GM19395 (cell line): ENCODE results near the gene EEF2K.
A peak's percentile ranks its signal among the peaks of the same experiment; 100 is the strongest.
"Not testable (repeated sequence)": the region's sequence is repeated elsewhere in the genome, so short reads cannot be mapped to it uniquely, and the experiment has no call there.

Experiments used
- ATAC-seq: cut with Tn5 transposase; IDR thresholded peaks from one replicate; pipeline ENCODE4 v1.9.1; 2021; ENCODE audit warnings: mild to moderate bottlenecking, moderate library complexity; ENCODE audit not compliant: unreplicated experiment

The EEF2K gene

DNA sequence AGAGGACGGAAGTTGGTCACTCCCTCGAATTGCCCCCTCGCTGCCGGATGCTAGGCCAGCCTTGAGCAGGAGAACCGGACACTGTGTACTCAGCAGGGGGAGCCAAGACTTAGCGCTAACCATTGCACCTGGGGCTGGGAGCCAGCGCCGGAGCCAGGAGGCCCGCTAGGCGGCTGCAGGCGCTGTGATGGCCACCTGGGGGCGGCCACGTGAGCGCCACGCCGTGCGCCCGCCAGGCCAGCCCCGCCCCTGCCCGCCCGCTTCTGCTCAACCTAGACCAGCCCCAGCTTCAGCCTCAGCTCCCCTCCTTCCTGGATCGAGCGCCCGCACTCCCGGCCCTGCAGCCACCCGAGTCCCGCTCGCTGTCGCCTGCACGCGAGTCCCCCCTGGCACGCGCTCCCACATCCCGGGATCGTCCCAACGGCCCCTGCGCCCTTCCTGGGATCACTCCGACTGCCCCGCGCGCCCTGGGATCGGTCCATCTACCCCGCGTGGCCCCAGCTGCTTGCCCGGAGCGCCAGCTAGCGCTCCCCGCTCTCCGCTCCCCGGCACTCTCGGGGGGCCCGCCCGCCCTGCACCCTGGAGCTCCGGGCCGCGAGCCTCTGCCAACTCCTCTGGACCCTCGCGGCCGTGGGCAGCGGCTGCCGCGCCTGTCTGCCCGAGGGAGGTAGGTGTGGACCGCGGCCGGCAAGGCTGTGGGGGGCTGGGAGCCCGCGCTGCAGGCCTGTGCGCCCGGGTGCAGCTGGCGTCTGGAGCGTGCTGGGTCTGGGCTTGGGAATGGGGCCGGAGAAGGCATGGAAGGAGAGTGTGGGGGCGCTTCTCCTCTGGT lies at the start of gene EEF2K:
TSS of gene EEF2K (plus strand) at position 266 of the 829 bp plus-strand sequence. CDS start 19,452 bp downstream, outside the sequence.
- peak; percentile 84 for ATAC-seq

DNA sequence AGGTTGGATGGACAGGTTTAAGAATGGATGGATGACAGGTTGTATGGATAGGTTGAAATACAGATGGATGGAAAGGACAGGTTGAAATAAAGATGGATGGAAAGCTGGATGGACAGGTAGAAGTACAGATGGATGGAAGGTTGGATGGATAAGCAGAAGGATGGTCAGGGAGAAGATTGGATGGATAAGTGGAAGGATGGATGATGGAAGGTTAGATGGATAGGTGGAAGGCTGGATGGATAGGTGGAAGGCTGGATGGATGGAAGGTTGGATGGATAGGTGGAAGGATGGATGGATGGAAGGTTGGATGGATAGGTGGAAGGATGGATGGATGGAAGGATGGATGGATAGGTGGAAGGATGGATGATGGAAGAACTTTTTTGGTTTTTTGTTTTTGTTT lies 44.7 kb upstream of the EEF2K start:
- no peak for ATAC-seq

DNA sequence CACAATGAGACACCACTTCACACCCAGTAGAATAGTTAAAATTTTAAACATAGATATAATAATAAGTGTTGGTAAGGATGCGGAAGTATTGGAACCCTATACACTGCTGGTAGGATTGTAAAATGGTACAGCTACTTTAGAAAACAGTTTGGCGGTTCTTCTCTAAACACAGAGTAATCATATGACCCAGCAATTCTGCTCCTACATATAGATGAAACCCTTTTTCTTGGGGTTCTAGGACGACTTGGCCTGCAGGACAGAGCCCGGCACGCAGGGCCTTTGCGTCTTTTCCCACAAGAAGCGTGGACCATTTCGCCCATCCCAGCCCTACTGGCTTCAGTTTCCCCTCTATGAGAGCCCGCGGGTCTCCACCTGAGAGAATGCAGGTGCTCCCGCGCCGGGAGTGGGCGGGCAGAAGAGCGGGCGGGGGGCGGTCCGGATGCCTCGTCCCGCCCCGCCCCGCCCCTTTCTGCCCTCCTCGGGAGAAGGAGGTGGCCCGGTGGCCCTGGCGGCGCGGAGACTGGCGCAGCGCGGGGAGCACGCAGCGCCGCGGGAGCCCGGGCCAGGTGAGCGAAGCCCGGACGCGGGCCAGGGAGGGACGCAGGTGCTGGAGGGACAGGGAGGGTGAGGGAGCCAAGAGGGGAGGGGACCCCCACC lies 44.0 kb upstream of the EEF2K start, which contains the start of gene SDR42E2:
TSS of gene SDR42E2 (plus strand) at position 508 of the 657 bp plus-strand sequence. CDS start 3,077 bp downstream, outside the sequence.
- no peak for ATAC-seq

DNA sequence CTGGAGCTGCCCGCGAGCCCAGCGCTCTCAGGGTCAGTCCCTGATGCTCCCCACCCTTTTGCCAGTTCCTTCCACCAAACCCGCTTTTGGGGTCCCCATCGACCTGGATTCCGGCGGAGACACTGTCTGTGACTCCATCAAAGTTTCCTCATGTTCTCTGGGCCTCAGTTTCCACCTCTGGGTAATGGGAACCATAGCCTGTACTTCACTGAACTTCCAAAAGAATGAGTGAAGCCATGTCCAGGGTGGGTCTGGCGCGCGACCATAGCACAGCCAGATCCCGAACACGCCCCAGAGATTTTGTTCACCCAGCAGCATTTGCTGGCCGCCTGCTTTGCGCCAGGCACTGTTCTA lies 43.4 kb upstream of the EEF2K start:
- no peak for ATAC-seq

DNA sequence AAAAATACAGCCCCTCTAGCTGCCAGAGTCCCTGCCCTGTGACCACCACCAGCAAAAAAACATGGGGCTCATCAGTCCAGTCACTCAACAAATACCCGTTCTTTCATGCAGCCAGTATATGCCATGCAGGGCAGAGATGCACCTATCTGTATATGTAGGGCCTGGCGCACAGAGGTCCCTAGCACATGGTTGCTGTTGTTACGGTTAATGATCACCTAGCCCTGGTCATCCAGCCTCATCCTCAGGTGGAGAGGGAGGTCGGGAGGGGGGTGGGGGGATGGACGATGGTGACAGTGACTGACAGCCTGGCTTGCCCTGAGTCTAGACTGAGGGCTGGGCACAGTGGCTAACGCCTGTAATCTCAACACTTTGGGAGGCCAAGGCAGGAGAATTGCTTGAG lies 42.3 kb upstream of the EEF2K start:
- ATAC-seq, result no peak

DNA sequence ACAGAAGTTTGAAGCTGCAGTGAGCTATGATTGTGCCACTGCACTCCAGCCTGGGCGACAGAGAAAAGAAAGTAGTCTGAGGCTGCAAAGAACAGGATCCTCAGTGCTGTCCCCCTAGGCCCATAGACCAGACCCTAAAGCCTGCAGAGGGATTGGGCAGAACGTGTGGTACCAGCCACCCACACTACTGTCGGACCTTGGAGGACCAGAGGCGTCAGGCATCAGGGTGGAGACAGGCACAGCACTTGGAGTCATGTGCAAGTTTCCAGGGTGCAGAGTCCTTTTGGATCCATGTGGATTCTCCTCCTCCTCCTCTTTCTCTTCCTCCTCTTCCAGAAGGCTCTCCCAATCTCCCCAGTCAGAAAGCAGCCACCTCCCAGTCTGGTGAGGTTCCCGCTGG lies 41.6 kb upstream of the EEF2K start:
- no peak for ATAC-seq

DNA sequence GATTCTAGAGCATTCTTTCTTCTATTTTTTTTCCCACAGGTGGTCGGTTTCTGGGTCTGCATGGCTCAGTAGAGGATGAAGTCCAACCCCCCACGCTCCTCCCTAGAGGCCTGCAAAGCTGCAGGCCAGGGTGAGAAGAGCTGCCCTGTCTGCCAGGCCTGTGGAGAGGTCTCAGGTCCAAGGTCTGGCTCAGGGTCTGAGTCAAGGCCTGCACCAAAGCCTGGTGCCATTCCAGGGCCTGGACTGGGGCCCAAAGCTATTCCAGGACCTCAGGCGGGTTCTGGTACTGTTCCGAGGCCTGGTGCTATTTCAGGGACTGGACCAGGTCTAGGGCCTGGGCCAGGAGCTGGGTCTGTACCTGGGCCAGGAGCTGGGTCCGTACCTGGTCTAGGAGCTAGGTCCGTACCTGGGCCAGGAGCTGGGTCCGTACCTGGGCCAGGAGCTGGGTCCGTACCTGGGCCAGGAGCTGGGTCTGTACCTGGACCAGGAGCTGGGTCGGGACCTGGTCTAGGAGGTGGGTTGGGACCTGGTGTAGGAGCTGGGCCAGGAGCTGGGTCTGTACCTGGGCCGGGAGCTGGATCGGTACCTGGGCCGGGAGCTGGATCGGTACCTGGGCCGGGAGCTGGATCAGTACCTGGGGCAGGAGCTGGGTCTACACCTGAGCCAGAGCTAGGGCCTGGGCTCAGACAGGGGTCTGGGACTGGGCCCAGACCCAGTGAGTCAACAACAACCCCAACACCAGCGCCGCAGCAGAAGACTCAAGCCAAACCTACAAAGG lies 40.4 kb upstream of the EEF2K start:
- no peak for ATAC-seq

DNA sequence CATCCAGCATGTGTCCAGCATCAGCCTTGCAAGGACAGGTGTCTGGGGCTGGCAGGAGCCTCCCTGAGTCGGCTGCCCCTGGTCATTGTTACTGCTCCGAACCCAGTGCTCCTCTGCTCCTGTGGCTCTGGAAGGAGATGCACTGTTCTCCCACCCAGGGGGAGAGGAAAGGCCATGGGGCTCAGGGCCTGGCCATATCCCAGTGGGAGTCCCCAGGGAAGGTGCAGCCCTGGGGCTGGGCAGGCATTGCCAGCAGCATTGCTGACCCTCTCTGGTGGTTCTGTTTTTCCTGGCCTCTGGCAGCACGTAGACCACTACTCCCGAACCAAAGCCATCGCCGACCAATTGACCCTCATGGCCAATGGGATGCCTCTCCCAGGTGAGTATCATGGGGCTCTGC lies 34.1 kb upstream of the EEF2K start:
- no peak for ATAC-seq

DNA sequence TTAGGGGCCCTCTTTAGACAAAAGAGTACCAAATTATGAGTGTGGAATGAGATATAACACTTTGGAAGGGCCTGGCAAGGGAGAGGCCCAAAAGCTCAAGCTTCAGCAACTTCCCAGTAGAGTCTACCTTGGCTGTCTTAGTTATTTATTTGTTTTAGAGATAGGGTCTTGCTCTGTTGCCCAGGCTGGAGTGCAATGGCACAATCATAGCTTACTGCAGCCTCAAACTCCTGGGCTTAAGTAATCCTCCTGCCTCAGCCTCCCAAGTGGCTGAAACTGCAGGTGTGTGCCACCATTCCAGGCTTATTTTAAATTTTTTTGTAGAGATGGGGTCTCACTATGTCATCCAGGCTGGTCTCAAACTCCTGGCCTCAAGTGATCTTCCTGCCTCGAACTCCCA lies 33.4 kb upstream of the EEF2K start:
- ATAC-seq, result not testable (repeated sequence)

DNA sequence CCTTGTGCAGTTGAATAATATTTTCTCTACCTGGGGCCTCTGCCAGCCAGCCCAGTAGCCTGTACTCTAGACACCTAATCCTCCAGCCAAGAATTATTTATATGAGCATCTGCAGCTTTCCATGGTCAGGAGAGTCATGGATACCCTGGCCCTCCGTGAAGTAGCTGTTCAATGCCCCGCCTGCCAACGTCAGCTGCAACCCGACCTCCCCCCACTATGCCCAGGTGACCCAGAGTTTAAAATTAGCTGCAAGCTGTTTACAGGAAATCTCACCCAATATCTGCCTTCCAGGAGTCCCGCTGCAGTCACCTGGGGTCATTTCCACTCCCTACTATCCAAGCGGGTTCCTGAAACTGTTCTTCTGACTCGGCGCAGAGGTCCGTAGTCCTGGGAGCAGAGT lies 31.4 kb upstream of the EEF2K start:
- no peak for ATAC-seq

DNA sequence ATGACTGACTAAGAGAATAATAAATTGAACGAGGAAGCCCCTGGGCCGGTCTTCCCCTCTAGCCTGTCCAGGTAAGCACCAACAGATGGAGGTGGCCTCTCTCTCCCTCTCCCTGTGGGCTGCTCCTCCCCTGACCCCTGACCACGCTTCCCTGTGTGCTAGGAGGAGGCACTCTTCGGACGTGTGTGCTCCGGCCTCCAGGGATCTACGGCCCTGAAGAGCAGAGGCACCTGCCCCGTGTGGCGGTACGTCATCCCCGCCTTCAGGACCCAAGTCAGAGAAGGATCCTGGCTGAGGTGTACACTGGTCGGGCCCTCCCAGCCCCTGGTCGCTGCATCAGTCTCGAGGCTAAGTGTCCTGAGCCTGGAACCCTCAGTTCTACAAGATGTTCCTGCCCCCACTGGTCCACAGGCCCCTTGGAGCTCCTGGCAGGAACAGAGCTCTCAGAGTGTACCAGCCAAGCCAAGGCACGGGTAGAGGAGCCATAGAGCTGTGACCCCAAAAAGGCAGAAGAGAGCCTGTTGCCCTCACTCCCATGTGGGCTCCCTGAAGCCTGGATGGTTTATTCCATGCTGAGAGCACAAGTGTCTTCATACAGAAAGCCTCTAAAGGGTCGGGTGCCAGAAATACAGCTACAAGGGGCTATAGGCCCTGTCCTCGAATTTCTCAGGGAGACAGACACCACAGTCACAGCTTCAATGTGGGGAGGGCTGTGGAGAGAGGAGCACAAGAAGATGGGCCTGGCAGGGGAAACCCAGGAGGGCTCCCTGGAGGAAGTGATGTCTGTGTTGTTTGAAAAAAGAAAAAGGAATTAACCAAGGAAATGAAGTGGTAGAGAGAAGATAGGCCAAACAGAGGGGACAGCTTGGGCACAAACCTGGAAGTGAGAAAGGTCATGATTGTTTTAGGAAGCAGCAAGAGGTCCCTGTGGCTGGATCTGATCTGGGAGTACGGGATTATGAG lies 27.8 kb upstream of the EEF2K start:
- no peak for ATAC-seq

DNA sequence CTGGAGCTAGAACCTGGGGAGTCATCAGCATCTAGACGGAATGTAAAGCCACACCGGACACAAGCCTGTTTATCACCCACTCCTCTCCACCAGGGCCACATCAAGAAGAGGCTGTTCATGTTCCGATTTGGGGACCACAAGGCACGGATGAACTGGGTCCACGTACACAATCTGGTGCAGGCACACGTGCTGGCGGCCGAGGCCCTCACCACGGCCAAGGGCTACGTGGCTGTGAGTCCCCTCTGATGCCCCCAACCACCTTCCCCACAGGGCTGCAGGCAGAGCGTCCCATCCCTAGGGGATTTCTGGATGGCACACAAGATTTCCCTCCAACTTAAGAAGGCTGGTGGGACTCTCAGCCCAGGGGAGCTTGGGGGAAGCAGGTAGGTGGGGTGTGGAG lies 24.7 kb upstream of the EEF2K start:
- ATAC-seq, result no peak

DNA sequence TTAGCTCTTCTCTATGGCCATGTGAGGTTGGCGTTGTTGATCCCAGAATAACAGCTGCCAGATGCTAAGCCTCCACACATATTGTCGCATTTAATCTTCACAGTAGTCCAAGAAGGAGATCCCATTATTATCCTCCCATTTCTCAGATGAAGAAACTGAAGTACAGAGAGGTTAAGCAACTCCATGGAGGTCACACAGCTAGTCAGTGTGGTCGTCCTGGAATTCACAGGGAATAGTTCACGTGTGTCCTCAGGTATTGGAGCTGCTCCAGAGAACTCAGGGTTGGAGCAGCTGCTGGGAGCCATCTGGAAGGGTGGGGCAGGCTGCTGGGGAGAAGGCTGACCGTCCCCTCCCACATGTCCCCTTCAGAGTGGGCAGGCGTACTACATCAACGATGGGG lies 24.2 kb upstream of the EEF2K start:
- no peak for ATAC-seq

DNA sequence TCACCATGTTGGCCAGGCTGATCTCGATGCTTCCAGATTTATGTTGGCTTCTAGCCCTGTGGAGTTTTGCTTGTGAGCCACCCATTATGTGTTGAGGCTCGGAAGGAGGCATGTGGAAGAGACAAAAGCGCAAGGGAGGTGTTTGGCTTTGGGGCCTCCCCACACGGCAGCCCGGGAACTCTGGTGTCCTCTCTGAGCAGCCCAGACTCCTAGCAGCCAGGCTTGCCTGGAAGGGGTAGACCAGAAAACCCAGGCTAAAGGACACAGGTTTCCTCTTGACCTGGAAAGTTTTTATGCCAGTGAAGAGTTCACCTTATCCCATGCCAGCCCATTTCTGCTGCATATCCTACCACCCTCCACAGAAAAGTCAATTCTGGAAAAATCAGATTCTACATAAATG lies 22.7 kb upstream of the EEF2K start:
- no peak for ATAC-seq

DNA sequence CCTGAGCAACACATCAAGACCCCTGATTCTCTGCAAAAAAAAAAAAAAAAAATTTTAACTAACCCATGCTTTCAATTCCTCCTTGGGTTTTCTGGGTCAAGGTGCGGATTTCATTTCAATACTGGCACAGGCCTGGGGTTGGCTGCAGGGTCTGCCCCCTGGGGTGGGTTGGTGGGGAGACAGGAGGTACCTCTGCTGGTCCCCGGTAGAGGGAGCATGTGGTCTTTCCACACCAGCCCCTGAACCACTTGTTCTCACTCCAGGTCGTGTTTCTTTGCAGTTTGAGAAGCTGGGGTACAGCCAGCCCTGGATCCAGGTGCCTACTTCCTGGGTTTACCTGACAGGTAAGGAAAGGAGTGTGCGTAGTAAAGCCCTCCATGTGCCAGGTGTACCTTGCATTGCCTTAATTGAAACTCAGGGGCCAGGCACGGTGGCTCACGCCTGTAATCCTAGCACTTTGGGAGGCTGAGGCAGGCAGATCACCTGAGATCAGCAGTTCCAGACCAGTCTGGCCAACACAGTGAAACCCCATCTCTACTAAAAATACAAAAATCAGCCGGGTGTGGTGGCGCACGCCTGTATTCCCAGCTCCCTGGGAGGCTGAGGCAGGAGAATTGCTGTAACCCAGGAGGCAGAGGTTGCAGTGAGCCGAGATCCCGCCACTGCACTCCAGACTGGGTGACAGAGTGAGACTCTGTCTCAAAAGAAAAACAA lies 22.0 kb upstream of the EEF2K start:
- no peak for ATAC-seq

DNA sequence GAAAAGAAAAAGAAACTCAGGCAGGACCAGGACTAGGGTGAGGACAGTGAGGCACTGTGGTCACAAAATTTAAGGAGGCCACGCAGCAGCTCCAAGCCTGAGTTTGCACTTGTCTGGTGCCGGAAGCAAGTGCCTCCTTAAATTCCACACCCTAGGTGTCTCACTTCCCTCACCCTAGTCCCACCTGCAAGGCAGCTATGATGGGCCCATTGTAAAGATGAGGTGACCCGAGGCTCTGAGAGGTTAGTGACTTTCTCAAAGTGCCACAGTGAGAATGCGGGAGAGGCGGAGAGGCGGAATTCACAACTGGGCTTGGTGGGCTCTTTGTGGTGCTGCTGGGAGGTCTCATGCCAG lies 21.5 kb upstream of the EEF2K start:
- no peak for ATAC-seq

DNA sequence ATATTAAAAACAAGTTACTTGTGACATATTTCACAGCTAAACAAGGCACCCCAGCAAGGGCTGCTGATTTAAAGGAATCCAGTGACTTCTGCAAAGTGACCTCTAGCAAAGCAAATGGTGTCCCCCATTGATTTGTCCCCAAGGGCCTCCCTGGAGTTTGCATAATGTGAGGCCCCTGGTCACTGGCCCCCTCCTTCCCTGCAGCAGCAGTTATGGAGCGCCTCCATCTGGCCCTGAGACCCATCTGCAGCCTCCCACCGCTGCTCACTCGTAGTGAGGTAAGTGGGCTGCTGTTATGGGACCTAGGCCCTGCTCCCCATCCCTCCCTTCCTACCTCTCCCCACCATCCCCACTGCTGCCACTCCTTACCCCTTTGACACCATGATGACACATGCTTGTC lies 19.6 kb upstream of the EEF2K start:
- no peak for ATAC-seq

DNA sequence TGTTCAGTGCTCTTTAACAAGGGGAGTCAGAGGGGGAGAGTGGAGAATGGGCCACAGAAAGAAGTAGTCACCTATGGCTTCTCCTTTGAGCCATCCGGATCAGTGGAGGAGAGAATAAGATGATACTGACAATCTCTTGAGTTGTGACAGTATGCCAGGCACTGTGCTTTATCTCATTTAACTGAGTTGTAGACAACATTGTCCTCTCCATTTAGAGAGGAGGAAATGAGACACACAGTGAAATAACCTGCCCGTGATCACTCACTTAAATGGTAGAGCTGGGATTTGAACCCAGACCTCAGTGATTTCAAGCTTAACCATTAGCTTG lies 17.8 kb upstream of the EEF2K start:
- no peak for ATAC-seq

DNA sequence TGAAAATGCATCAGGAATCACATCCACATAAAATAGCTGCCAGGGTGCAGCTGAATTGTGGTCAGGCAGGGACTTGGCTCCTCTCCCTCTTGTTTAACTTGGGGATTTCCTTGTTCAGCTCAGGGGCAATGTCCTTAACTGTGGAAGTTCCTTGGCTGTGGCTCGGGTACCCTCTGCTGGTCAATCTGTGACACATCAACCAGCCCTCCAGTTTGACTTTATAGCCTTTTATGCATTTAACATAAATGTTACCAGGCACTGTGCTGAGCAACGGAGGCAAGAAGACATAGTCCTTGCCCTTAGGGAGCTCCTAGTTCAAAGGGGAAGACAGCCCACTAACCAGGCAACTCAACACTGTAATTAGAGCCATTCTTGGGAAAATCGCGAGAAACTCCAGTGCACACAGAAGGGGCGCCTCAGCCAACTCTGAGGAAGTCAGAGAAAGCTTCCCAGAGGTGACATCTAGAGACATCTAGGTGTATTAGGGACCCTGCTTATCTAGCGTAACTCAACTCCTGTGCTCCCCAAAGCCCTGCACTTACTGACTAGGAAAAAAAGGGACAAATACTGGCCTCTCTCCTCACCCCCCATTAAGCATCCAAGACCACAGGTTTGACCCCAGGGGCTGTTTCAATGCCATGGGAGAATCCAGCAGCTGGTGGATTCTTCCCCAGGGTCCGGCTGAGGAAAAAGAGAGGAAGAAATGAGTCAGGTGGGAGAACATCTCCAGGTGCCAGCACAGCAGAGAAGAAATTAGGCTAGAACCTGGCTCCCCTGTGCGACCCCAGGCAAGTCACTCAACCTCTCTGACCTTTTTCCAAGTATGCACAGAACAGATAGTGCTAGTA lies 17.3 kb upstream of the EEF2K start:
- ATAC-seq, result no peak
